Measurements from ENCODE around the gene CDO1.
A peak's percentile ranks its signal among the peaks of the same experiment; 100 is the strongest.
"Not testable (repeated sequence)": the region's sequence is repeated elsewhere in the genome, so short reads cannot be mapped to it uniquely, and the experiment has no call there.

The CDO1 gene

DNA sequence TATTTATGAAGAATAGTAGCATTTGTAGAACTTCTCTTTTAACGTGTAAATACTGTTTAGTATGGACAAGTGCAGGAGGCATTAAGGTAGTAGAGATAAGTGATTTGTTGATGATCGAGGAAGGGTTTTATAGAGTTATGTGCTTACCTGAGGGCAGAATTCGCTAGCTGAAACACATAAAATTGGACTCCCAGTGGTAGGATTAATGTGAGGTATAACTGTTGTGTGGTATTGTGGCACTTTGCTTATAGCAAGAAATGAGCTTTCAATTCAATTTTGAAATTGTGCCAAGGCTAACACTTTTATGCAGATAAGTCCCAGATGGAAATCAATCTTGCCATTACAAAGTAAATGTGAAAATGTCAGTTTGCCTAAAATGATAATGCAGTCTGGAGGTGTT is 26.5 kb upstream of the CDO1 start:
- H3K4me3 Mint-ChIP-seq, result peak overlapping the region; percentile 98 to 100
- peak overlapping the region in 1 of 2 donors; percentile 99 for H3K27ac Mint-ChIP-seq
- ATAC-seq (replicated peaks), result no peak
- DNase-seq, result no peak
- no peaks in the 10 kb centered on the region for H3K9me3 Mint-ChIP-seq
- H3K4me1 Mint-ChIP-seq (ENCODE audit: low read depth in 2 of 2), result peaks cover 34 to 38% of the 10 kb centered on the region in 2 donors
- peaks cover 18% of the 10 kb centered on the region for H3K36me3 Mint-ChIP-seq (ENCODE audit: insufficient read depth)
- H3K27me3 Mint-ChIP-seq, result no peaks in the 10 kb centered on the region

DNA sequence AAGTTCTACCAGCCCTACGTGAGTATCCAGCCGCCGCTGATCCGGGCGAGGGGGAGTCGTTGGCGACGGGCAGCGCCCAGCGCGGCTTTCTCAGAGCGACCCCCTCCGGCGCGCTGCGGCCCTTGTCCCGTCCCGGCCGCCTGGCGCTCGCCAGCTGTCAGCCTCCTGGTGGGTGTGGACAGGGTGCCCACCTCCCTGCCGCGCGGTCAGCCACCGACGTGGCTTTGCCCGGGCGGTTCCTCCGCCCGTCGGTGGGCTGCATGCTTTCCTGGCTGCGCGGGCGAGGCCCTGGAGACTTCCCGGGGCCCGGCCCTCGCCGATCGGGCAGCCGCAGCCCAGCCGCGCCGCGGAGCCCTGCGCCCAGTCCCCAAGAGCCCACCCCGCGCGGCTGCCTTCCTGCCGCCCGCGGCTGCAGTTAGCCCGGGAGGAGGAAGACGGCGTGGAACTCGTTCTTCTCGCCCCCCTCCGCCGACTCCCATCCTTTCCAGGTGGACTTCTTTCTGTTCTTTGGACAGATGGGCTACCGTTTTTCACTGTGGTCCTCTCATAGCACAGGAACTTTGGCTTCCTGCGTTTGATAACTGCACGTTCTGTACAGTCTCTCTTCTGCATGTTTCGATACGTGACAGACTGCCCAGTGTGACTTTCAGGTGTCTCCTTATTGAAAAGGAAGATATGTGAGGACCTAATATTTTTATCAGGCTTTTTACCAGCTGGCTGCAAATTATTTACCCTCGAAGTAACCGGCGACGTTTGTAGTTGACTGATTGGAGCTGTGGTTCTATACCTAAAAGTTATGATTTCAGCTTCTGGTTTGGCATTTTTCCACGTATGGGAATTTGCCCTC is 25.9 kb upstream of the CDO1 start:
- H3K4me1 Mint-ChIP-seq (ENCODE audit: low read depth in 2 of 2), result peaks cover 37 to 42% of the 10 kb centered on the region in 2 donors
- ATAC-seq (replicated peaks) (peak; percentile 12), DNase-seq (peak in 2 of 3 experiments; percentile 1 to 20)
- no peaks in the 10 kb centered on the region for H3K9me3 Mint-ChIP-seq
- H3K27me3 Mint-ChIP-seq, result no peaks in the 10 kb centered on the region
- H3K27ac Mint-ChIP-seq, result peak overlapping the region; percentile 99
- H3K36me3 Mint-ChIP-seq (ENCODE audit: insufficient read depth), result peaks cover 24% of the 10 kb centered on the region
- peak overlapping the region; percentile 98 to 100 for H3K4me3 Mint-ChIP-seq

DNA sequence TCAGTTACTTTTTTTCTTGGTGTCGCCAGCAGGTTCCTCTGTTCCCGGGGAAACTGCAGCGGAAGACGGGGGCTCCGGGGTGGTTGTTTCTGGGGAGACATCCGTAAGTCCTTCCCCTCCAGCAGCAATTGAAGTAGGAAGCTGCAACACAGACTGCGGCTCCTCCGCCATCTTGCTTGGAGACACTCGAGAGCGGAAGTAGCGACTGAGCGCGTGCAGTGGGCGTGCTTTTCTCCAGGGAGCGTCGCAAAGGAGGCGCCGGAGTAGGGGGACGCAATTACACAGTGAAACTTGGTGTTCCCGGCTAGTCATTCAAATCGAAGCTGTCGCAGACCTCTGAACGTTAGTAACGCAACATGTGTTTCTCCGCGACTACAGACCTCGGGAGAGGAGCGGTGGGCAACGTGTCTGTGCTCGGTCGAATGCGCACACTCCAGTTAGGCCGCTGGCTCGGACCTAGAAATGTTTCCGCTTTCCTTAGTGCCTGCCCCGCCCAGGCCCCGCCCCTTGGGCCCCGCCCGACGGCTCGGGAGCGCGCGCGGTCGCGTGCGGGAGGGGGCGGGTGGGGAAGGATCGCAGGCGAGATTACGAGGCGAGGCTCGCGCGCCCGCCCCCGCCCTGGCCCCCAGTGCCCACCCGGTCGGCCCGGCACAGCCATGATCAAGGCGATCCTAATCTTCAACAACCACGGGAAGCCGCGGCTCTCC is 25.1 kb upstream of the CDO1 start, which contains the start of the genes AP3S1 and ATG12:
TSS of gene AP3S1 (plus strand) at position 554 of the 707 bp plus-strand sequence. CDS start at position 657, 103 bp downstream.
TSS of gene ATG12 (minus strand) at position 184 of the 707 bp plus-strand sequence. CDS start at position 171, 13 bp downstream.
- ATAC-seq (replicated peaks) (peak; percentile 83), DNase-seq (peak; percentile 86 to 93 (median 91))
- Mint-ChIP-seq H3K36me3 (ENCODE audit: insufficient read depth) (peaks cover 31% of the 10 kb centered on the region), H3K27me3 (no peaks in the 10 kb centered on the region), H3K4me1 (ENCODE audit: low read depth in 2 of 2) (peaks cover 37 to 42% of the 10 kb centered on the region in 2 donors), H3K9me3 (no peaks in the 10 kb centered on the region), H3K27ac (peak within 1 kb of the TSS; percentile 99), H3K4me3 (peak within 1 kb of the TSS; percentile 98 to 100)

DNA sequence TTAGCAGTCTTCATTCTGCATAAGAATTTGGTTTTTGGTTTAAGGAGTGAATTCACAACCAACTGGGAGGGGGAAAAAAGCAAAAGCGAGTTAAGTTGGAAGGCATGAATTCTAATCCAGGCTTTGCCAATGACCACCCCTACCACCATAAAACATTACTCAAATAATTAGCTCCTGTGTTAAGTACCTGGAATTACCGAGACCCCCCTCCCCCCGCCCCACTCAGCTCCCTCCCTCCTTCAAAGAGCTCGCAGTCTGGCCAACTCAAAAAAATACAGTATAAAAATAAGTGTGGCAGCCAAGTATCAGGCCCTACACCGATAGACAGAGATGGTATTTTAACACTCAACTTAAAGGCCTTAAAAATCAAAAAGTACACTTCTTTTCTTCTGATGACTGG is 24.4 kb upstream of the CDO1 start:
- no peaks in the 10 kb centered on the region for H3K9me3 Mint-ChIP-seq
- H3K4me3 Mint-ChIP-seq, result peak overlapping the region; percentile 98 to 100
- peaks cover 38 to 45% of the 10 kb centered on the region in 2 donors for H3K4me1 Mint-ChIP-seq (ENCODE audit: low read depth in 2 of 2)
- H3K36me3 Mint-ChIP-seq (ENCODE audit: insufficient read depth), result peaks cover 38% of the 10 kb centered on the region
- peak overlapping the region; percentile 99 for H3K27ac Mint-ChIP-seq
- ATAC-seq (replicated peaks) (no peak), DNase-seq (no peak)
- H3K27me3 Mint-ChIP-seq, result no peaks in the 10 kb centered on the region

DNA sequence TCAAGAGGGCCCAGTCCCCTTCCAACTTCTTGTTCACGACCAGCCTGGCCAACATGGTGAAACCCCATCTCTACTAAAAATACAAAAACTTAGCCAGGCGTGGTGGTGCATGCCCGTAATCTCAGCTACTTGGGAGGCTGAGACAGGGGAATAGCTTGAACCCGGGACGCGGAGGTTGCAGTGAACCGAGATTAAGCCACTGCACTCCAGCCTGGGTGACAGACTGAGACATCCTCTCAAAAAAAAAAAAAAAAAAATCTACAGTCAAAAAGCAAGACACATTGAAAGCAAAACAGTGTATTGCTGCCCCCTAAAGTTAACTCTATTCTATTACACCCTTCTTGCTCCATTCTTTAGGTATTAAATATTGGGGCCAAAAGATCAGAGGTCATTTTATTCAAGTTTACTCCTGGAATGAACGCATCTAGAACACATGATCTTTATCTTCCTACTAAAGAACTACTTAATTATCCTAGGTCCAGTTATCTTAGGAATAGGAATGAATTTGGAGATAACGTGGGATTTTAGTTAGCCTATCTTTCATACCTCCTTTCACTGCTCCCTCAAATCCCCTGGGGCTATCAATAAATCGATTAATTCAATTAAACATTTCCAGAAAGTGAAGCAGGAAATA is 22.5 kb upstream of the CDO1 start:
- peak; percentile 31 for ATAC-seq (replicated peaks)
- Mint-ChIP-seq H3K9me3 (no peaks in the 10 kb centered on the region), H3K36me3 (ENCODE audit: insufficient read depth) (peaks cover 54% of the 10 kb centered on the region), H3K27ac (peak overlapping the region; percentile 99), H3K27me3 (no peaks in the 10 kb centered on the region), H3K4me1 (ENCODE audit: low read depth in 2 of 2) (peaks cover 32 to 42% of the 10 kb centered on the region in 2 donors), H3K4me3 (peak overlapping the region; percentile 98 to 100)
- DNase-seq, result peak; percentile 25 to 43 (median 28)

DNA sequence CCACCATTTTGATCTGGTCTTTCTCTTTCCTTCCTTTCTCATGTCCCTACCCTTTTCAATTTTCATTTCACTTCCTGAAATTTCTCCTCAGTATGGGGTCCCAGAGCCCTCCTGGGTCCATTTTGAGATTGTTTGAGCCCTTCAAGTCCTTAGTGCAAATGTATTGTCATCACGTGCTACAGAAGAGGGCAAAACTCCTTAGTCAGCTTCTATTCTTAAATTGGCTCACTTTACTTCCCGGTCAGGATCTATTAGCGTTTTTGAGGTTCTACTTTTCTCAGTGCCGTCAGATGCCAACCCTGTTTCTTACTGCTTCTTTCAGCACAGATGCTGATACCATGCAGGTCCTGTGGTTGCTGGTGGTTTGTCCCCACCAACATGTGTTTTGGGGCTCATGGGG is 19.0 kb upstream of the CDO1 start:
- DNase-seq (no peak), ATAC-seq (replicated peaks) (no peak)
- no peak overlapping the region for H3K4me3 Mint-ChIP-seq
- H3K4me1 Mint-ChIP-seq (ENCODE audit: low read depth in 2 of 2), result peaks cover 22 to 42% of the 10 kb centered on the region in 2 donors
- no peaks in the 10 kb centered on the region for H3K9me3 Mint-ChIP-seq
- H3K27me3 Mint-ChIP-seq, result no peaks in the 10 kb centered on the region
- peaks cover 77% of the 10 kb centered on the region for H3K36me3 Mint-ChIP-seq (ENCODE audit: insufficient read depth)
- peak overlapping the region; percentile 61 to 78 for H3K27ac Mint-ChIP-seq

DNA sequence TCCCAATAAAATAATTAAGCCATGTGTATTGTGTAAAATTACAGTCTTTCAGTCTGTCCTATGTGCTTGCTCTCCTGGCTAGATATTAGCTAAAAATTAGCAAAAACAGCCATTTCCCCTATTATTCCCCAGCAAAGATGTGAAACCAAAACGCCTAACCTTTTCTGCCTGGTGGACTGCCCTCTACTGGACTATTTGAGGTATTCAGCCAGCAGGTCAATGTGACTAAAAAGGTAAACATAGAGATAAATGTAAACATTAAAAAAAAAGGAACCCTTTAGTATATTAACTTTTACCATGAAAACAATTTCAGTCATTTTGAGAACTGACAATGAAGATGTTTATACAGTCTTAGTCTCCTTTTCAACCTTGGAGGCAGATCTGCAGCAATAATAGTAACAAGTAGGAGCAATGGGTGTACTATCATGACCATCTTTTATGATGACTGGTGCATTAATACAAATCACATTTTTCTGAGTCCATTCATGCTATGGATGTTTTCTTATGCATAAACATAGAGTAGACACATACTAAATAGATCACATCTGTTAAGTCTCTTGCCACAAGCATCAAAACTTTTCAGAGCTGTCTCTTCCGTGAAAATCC is 14.8 kb upstream of the CDO1 start:
- peaks cover 4 to 20% of the 10 kb centered on the region in 2 donors for H3K4me1 Mint-ChIP-seq (ENCODE audit: low read depth in 2 of 2)
- H3K27me3 Mint-ChIP-seq, result no peaks in the 10 kb centered on the region
- peak overlapping the region; percentile 26 to 48 for H3K27ac Mint-ChIP-seq
- H3K9me3 Mint-ChIP-seq, result no peaks in the 10 kb centered on the region
- no peak overlapping the region for H3K4me3 Mint-ChIP-seq
- peaks cover 71% of the 10 kb centered on the region for H3K36me3 Mint-ChIP-seq (ENCODE audit: insufficient read depth)
- DNase-seq (peak in 1 of 3 experiments; percentile 27), ATAC-seq (replicated peaks) (peak; percentile 74)

DNA sequence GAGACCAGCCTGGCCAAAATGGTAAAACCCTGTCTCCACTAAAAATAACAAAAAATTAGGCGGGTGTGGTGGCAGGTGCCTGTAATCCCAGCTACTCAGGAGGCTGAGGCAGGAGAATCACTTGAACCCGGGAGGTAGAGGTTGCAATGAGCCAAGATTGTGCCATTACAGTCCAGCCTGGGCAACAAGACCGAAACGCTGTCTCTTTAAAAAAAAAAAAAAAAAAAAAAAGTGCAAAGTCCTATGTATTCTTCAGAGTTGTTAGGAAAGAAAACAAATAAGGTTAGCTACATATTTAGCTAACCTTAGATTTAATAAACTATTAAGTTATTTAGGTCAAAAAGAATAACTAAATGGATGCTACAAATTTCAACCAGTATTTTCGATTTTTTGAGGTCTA is 13.5 kb upstream of the CDO1 start:
- Mint-ChIP-seq H3K4me3 (no peak overlapping the region), H3K27me3 (no peaks in the 10 kb centered on the region), H3K4me1 (ENCODE audit: low read depth in 2 of 2) (peaks cover 4 to 17% of the 10 kb centered on the region in 2 donors), H3K9me3 (no peaks in the 10 kb centered on the region), H3K27ac (no peak overlapping the region), H3K36me3 (ENCODE audit: insufficient read depth) (peaks cover 58% of the 10 kb centered on the region)
- ATAC-seq (replicated peaks), result no peak
- no peak for DNase-seq

DNA sequence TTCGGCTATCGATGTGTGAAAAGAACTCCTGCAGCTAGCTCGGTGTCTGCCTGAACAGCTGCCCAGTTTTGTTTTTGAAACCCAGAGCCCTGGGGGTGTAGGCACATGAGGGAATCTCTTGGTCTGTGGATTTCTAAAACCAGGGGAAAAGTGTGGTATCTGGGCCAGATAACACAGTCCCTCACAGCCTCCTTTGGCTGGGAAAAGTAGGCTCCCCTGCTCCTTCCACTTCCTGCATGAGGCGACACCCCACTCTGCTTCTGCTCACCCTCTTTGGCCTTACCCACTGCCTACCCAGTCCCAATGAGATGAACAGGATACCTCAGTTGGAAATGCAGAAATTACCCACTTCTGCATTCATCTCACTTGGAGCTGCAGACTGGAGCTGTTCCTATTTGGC is 9.5 kb upstream of the CDO1 start:
- peak overlapping the region in 1 of 2 donors; percentile 4 for H3K27ac Mint-ChIP-seq
- DNase-seq (no peak), ATAC-seq (replicated peaks) (no peak)
- no peak overlapping the region for H3K4me3 Mint-ChIP-seq
- H3K9me3 Mint-ChIP-seq, result no peaks in the 10 kb centered on the region
- peaks cover 0 to under 1% of the 10 kb centered on the region in 2 donors for H3K4me1 Mint-ChIP-seq (ENCODE audit: low read depth in 2 of 2)
- peaks cover 2 to 4% of the 10 kb centered on the region in 2 donors for H3K27me3 Mint-ChIP-seq
- H3K36me3 Mint-ChIP-seq (ENCODE audit: insufficient read depth), result peaks cover 22% of the 10 kb centered on the region

DNA sequence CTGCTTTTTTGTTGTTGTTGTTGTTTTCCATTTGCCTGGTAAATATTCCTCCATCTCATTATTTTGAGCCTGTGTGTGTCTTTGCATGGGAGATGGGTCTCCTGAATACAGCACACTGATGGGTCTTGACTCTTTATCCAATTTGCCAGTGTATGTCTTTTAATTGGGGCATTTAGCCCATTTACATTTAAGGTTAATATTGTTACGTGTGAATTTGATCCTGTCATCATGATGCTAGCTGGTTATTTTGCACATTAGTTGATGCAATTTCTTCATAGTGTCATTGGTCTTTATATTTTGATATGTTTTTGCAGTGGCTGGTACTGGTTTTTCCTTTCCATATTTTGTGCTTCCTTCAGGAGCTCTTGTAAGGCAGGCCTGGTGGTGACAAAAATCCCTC is 8.5 kb upstream of the CDO1 start:
- not testable (repeated sequence) for H3K9me3 Mint-ChIP-seq; H3K4me1 Mint-ChIP-seq (ENCODE audit: low read depth in 2 of 2); ATAC-seq (replicated peaks); H3K27ac Mint-ChIP-seq; DNase-seq; H3K4me3 Mint-ChIP-seq
- Mint-ChIP-seq H3K36me3 (ENCODE audit: insufficient read depth) (peaks cover 16% of the 10 kb centered on the region), H3K27me3 (peaks cover 11 to 14% of the 10 kb centered on the region in 2 donors)

DNA sequence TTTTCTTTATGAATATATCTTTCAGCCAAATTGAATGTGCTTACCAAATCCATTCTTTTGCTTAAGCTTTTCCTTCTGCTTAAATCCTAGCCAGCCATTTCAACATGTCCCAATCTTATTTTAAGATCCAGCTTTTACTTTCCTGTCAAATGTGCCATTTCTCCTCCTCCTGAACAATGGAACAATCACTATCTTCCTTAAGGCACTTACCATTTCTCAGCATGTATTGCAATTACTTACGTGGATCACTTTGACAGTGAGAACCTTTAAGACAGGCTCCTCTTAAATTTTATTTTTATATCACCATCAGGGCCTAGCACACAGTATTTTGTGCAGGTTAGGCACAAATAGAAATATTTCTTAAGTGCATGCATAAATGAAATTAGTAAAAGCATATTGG is 4.4 kb upstream of the CDO1 start:
- no peaks in the 10 kb centered on the region for H3K36me3 Mint-ChIP-seq (ENCODE audit: insufficient read depth)
- H3K27ac Mint-ChIP-seq, result no peak overlapping the region
- peaks cover 48 to 52% of the 10 kb centered on the region in 2 donors for H3K27me3 Mint-ChIP-seq
- no peak for DNase-seq
- ATAC-seq (replicated peaks), result no peak
- H3K4me3 Mint-ChIP-seq, result no peak overlapping the region
- no peaks in the 10 kb centered on the region for H3K9me3 Mint-ChIP-seq
- peaks cover 0 to 7% of the 10 kb centered on the region in 2 donors for H3K4me1 Mint-ChIP-seq (ENCODE audit: low read depth in 2 of 2)

DNA sequence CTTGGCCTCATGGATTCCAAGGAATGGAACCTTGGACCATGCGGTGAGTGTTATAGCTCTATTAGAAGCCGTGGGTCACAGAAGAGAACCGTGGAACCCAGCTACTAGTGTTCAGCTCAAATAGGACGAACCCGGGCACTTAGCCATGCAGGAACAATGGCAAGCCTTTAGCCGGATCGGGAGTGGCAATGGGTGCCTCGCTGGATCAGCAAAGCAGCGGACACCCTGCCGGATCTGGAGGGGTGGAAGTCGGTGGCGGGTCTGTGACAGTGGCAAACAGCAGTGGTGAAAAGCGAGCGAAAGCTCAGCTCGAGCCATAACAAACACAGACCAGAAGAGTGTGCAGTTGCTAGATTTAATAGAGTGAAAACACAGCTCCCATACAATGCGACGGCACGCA is 2.4 kb upstream of the CDO1 start:
- H3K27ac Mint-ChIP-seq, result no peak overlapping the region
- peaks cover 67 to 72% of the 10 kb centered on the region in 2 donors for H3K27me3 Mint-ChIP-seq
- no peak overlapping the region for H3K4me3 Mint-ChIP-seq
- DNase-seq (no peak), ATAC-seq (replicated peaks) (no peak)
- peaks cover 4% of the 10 kb centered on the region for H3K36me3 Mint-ChIP-seq (ENCODE audit: insufficient read depth)
- peaks cover 6 to 14% of the 10 kb centered on the region in 2 donors for H3K4me1 Mint-ChIP-seq (ENCODE audit: low read depth in 2 of 2)
- H3K9me3 Mint-ChIP-seq, result no peaks in the 10 kb centered on the region

DNA sequence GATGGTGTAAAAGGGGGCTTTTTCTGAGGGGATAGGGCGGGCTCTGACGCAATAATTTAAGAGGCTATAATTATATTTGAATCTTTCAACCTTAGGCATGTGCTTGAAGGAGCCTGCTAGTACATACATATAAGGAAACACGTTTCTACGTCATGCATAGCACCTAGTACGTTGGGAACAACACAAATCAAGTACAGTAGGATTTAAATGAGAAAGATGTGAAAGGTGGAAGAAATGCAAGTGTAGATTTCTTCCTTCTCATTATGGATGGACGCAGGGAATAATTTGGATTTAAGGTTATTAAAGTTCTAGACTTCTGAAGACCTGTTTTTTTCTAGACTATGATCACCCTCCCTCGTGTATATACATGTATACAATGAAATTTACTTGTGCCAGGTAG is 927 bp upstream of the CDO1 start:
- ATAC-seq (replicated peaks) (no peak), DNase-seq (no peak)
- Mint-ChIP-seq H3K9me3 (no peaks in the 10 kb centered on the region), H3K4me3 (no peak overlapping the region), H3K36me3 (ENCODE audit: insufficient read depth) (peaks cover 4% of the 10 kb centered on the region), H3K27me3 (peaks cover 77 to 86% of the 10 kb centered on the region in 2 donors), H3K27ac (no peak overlapping the region), H3K4me1 (ENCODE audit: low read depth in 2 of 2) (peaks cover 6 to 16% of the 10 kb centered on the region in 2 donors)
